Right ventricle myocardium superior (tissue), 1 donor: ENCODE results near the gene ATP8B1. TPM values are rescaled to one million over a fixed set of nuclear protein-coding genes. Genes with fewer than 3 reads are reported as not detected.

ENCODE experiments used
- ATAC-seq: fragments of 200-7000 bp; cut with Tn5 transposase; one replicate; pipeline ENCODE4 v1.9.1; 2020; ENCODE audit warnings: mild to moderate bottlenecking; ENCODE audit not compliant: poor library complexity
- DNase-seq: peaks from one replicate; pipeline ENCODE4 v3.0.0-alpha.2; 2020
- intact Hi-C: fragments of 100-400 bp; cut with DNase I; formaldehyde crosslinking; loops from one replicate; pipeline ENCODE4 v1.11.2; 2022
- total RNA-seq: library from RNA; stranded (reverse); fragmentation: NEBNext Ultra II Directional; extraction: Animal tissue kit (Norgen Biotek cat#: 25700); gene quantifications from one replicate; pipeline ENCODE4 v1.2.1, GENCODE V29; 2021
- donor health status: DM: no; HTN: yes; CAD: no; lungs with severe emphysema.

ATP8B1 gene
- total RNA-seq, 1 donor from 2014 or later = 5.9 TPM

DNA sequence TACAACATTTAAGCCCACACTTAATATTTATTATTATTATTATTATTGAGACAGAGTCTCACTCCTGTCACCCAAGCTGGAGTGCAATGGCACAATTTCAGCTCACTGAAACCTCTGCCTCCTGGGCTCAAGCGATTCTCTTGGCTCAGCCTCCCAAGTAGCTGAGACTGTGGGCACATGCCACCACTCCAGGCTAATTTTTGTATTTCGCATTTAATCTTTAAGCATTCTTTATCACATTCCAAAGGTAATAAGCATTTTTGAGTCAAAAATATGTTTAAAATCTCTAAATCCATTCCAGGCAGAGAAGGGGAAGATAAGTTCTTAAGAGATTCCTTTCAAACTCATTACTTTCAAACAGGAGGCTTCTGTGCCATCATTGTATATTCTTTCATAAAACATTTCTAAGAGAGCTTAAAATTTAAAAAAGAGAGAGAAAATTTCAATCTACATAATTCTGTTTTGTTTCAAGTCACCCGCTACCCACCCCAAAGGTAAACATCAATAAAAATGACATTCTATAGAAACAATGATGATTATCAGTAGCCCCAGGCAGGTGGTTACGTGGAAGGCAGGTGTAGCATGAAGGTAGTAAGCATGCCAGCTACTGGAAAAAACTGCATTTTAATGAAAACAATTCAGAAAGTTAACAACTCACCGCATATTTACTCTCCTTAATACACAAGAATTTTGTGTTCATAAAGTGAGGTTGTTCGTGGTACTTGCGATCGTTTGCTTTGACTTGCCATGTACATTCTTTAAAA, 97.1 kb downstream of the ATP8B1 start:
- DNase-seq = no peak
- intact Hi-C loops = no loop called here
- ATAC-seq = no peak

GRCh38 chr18:57705011-57705410, 98.1 kb downstream of the ATP8B1 start:
- ATAC-seq = no peak
- DNase-seq = no peak
- intact Hi-C loops = no loop called here

DNA sequence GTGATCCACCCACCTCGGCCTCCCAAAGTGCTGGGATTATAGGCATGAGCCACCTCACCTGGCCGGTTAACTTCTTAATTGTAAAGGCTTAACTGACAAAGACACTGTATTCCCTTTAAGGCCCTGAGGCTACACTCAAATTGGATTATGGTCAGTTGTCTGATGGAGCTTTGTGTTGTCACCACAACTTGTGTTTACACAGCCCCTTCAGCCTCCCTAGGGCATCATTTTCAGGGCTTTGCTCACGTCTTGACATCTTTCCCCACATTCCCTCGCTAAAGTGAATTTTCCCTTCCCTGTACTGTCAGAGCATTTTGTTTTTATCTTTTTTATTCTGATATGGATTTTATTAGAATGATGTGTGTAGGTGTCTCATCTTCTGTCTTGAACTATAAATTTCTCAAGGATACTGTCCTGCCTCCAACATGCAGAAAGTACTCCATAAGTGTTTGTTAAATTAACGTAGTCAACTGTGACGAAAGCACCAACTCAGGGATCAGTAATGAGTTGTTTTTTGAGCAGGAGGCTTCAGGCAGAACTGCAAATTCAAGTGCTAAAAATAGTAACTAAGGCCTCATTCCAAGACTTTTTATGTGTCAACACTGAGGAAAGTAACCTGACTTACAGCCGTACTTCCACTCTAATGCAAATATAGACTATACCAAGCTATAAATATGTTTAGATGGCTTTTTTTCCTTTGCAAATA, 104.4 kb downstream of the ATP8B1 start:
- intact Hi-C loops = no loop called here
- ATAC-seq (peak; percentile 77), DNase-seq (no peak)

GRCh38 chr18:57697426-57697825, 105.7 kb downstream of the ATP8B1 start:
- ATAC-seq (peak; percentile 82), DNase-seq (peak; percentile 47)

GRCh38 chr18:57696271-57696670, 106.8 kb downstream of the ATP8B1 start:
- ATAC-seq = no peak
- no peak for DNase-seq
- intact Hi-C loops = no loop called here

More at GRCh38 chr18:57697426-57697825, 105.7 kb downstream of the ATP8B1 start:
- intact Hi-C loops = no loop called here

DNA sequence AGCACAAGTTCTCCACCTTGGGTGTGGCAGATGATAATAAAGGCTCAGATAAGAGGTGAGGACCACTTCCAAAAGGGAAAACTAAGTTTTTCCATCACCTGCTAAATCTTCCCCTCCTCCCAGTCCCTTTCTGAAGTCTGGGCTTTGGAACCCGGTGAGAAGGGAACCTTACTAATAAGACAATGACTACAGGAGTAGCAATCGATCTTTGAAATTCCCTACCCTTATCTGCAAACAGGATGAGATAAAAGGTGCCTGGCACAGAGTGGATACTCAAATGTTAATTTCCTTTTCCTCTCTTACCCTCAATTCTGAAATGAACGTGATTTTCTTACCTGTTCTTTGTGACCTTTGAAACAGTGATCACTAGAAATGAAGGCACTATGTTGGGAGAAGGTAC, 111.8 kb downstream of the ATP8B1 start:
- no peak for DNase-seq
- intact Hi-C loops = no loop called here
- ATAC-seq = no peak

- DNase-seq = no peak
- peak; percentile 58 for ATAC-seq
- intact Hi-C loops = no loop called here
Measured at GRCh38 chr18:57687970-57688369, 115.1 kb downstream of the ATP8B1 start.

GRCh38 chr18:57683470-57683869, 119.6 kb downstream of the ATP8B1 start:
- intact Hi-C loops = no loop called here
- no peak for ATAC-seq

DNA sequence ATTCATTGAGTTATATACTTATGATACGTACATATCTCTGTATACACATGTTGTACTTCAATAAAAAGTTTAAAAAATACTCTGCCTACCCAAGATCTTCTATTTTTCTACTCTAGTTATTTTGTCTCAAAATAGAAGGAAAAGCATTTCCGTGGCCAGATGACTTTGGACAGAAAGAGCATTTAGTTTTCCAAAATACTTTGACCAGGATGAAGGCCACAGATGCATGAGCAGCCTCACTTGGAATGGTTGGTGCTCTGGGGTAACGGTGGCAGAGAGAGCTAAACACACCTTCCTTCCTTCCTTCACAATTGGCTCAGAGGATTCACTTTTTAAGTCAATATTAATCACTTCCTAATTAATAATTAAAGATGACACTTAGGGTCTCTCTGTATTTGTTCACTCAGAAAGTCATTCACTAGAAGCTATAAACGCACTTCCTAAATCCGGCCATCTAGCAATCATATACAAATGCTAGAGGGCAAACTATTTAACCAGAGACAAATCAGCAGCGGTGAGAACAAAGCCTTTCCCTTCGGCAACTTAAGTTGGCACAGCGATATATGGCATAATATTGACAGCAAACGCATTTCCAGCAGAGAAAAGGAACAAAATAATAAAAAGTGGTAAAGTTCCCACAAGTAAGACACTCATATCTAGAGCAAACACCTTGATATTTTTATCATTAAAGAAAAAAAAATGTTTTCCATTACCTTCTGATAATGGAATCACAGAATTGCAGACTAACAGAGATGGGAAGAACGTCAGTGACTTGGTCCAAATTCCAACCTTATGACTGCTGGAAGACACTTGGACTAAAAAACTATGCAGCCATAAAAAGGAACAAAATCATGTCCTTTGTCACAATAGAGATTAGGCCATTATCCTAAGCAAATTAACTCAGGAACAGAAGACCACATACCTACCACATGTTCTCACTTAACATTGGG, 125.6 kb downstream of the ATP8B1 start:
- intact Hi-C loops = no loop called here
- ATAC-seq (no peak), DNase-seq (no peak)

More at GRCh38 chr18:57683470-57683869, 119.6 kb downstream of the ATP8B1 start:
- no peak for DNase-seq

DNA sequence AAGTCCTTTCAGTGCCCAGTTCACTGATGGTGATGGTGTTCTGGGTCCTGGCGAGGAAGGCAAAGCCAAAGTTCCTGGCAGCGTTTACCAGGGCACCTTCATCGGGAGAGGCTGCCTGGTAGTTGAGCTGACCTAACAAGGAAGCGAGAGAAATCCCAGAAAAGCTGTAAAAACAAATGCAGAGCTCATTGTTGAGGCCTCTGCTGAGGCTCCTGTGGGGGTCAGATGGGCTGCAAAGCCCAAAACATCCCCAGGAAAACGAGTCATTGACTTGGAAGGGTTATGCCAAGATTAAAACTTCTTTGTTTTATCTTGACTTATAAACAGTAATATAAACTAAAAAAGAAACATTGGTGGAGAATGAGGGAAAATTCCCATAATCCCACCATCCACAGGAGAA, 128.2 kb downstream of the ATP8B1 start:
- no peak for ATAC-seq
- no peak for DNase-seq
- intact Hi-C loops = no loop called here

DNA sequence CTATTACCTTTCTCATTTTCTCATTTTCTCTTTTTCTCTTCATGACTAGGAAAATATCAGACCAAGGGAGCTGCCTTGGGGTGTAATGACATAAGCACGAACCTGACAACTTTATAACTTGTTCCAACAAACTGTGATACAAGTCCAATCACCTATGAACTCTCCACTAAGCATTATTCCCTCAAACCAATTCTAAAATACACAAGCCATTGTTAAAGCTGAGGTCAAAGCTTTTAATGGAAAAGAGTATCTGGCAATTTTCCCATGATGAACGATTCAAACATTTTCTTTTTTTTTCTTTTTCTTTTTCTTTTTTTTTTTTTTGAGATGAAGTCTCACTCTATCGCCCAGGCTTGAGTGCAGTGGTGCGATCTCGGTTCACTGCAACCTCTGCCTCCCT, 133.1 kb downstream of the ATP8B1 start:
- ATAC-seq = no peak
- no peak for DNase-seq
- intact Hi-C loops = no loop called here

- intact Hi-C loops = no loop called here
- DNase-seq (no peak), ATAC-seq (no peak)
Measured at GRCh38 chr18:57668021-57668420, 135.1 kb downstream of the ATP8B1 start.

- DNase-seq (no peak), ATAC-seq (peak; percentile 62)
- intact Hi-C loops = no loop called here
Measured at GRCh38 chr18:57666818-57667497, 136.2 kb downstream of the ATP8B1 start.

DNA sequence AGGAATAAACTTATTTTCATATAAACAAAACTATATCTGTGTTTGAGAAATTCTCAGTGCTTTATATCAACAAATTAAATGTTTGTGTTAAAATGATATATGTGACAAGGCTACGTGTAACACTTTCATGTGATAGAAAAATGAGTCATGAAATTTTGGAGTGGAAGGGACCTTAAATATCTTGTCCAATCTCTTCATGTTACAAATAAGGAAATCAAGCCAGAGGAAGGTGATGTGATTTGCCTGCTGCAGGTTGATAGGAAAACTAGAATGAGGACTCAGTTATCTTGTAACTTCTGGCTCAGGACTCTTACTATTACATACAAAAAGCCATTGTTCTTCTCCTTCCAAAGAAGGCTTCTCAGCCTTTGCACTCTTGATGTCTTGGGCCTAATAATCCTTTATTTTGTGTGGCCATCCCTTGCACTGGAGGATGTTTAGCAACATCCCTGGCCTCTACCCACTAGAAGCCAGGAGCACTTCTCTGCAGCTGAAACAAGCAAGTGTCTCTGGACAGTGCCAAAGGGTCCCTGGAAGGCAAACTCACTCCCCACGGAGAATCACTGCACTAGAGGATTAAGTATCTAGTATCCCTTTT, 138.4 kb downstream of the ATP8B1 start:
- no peak for ATAC-seq
- intact Hi-C loops = no loop called here

DNA sequence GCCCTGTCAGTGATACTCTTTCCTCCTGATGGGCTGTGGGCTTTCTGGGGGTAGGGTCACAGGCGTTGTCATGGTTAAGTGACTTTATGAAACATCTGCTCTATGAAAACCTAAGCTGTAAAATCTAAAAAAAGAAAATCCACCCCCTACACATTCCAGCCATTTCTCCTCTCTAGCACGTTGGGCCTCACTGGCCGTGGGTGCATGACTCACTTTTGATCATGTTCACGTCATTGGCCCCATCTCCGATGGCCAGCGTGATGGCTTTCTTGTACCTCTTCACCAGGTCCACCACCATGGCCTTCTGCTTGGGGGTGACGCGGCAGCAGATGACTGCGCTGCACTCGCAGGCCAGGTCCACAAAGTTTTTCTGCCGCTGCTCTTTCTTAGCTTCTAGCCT, 142.2 kb downstream of the ATP8B1 start:
- intact Hi-C loops = no loop called here

More for the DNA sequence above, 138.4 kb downstream of the ATP8B1 start:
- DNase-seq = no peak

GRCh38 chr18:57659460-57660102, 143.5 kb downstream of the ATP8B1 start:
- intact Hi-C loops = no loop called here
- DNase-seq (no peak), ATAC-seq (no peak)

More for the DNA sequence above, 142.2 kb downstream of the ATP8B1 start:
- ATAC-seq = no peak
- no peak for DNase-seq

DNA sequence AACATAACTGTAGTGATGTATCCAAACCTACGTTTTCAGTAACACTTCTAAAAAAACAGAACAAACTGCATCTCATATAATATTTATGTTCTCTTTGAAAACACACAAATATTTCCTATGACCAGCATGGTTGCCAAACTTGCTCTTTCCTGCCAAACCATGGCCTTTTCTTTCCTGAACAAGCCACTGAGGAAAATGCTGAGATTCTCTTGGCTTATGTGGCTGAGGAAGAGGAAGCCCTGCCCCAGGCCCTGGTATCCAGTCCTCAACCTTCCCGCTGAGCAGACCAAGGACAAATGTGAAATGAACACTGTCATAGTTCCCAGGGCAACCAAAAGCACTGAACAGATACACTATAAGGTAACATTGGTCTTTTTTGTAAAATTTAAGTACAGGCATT, 145.6 kb downstream of the ATP8B1 start:
- intact Hi-C loops = no loop called here
- ATAC-seq (no peak), DNase-seq (no peak)

DNA sequence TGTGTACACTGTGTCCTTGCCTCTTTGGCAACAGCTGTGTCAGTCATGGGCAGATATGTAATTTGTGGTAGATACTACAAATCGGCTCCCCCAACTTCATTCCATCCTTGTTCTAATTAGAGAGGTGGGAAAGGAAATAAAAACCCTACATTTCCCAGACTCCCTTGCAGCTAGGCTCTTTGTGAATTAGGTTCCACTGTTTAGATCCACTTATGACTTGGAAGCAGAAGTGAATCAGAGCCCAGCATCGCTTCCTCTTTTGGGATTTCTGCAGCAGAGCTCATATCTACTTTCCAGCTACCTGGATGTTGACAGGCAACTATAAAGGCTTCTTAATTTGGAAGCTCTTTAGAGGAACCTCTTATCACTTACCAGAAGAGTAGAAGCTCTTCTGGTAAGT, 147.4 kb downstream of the ATP8B1 start:
- no peak for ATAC-seq
- intact Hi-C loops = no loop called here
- no peak for DNase-seq
